HG03558 (cell line): ENCODE results near the gene ADCY5.

ENCODE experiments used
- ATAC-seq: cut with Tn5 transposase; IDR thresholded peaks from one replicate; pipeline ENCODE4 v1.9.1; 2021; ENCODE audit warnings: moderate number of reproducible peaks; ENCODE audit not compliant: unreplicated experiment; ENCODE audit errors: extremely low read depth

ADCY5 gene

DNA sequence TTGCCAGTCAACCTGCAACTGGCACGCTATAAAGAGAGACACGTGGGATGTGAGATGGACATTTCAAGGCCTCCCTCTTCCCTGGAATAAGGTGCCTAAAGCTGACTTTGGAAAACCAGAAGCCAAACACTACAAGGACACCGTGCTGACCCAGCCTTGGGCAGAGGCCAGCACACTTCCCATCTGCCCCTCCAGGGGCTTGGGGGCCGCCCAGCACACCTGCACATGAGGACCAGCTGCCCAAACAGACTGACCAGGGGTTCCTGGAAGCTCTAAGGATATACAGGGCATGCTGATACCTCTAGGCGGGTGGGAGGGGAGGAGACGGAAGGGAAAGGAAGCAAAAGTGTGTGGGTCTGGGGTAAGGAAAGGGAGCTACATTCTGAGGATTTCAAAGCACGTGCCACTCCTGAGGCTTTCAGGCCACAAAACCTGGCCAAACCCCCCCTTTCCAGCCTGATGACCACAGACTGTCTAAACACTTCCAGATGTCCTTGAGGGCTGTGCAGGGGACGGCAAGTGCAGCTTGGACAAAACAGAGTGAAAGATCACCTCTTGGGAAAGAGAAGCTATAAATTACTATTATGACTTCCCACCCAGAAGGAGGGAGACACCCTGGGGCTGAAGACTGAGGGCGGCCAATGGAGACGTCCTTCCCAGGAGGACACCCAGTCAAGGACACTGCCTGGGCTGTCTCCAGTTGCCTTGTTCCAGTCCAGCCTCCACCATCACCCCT lies 57.9 kb downstream of the ADCY5 start:
- ATAC-seq = no peak

DNA sequence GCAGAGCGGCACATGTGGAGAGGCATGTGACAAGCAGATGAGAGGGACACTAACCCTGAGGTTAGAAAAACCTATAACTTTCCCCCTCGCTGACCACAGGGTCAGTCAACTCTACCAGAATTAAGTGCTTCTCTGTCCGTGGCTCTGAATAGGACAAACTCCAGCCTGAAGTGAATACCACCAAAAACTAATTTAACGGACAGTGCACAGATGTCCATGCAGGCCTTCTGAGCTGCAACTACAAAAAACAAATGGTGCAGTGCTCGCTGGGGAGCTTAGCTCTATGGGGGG lies 59.3 kb downstream of the ADCY5 start:
- ATAC-seq = no peak

DNA sequence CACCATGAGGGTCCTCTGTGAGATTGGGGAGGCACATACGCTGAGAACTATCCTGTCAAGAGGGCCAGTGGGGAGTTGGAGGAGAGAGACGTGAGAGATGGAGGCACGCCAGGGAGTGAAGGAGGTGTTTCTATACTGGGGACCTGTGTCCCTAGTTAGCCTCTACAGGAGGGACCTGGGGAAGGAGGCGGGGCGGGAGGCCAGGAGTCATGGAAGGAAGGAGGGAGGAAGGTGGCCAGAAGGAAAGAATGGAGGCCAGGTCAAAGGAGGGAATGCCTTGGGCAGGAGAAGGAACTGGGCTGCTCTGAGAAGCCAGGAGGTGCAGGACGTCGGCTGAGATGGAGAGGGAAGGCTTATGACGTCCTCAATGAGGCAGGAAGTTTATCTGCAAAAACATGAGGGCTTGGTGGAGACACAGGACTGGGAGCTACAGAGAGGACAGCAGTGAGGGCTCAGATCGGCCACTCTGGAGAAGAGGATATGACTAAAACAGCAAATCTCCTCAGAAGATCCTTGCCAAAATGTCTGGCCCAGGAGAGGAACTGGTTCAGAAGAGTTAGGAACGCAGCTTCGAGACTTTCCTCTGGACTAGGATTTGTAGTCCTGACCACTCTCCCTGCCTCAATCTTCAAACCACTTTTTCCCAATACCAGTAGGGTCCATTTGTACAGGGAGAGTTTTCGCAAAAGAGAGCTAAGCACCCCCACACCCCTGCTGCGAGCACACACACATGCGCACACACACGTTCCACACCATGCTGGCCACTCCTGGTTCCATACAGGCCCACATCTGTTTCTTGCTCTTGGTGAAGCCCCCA lies 59.9 kb downstream of the ADCY5 start:
- ATAC-seq = no peak

DNA sequence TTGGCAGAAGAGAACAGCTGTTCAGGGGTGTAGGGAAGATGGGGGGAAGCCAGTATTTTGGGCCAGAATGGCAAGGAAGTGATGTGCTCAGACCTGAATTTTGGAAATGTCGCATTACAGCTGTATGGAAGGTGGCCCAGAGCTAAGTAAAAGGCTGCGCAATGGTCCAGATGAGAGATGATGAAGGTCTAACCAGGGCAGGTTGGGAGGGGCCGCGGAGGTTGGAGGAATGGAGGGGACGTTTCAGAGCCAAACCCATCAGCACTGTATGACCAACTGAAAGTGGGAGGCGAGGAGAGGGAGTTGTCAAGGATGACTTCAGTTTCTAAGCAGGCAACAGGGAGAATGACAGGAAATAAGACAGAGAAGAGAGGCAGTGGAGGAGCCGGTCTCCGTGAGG lies 60.8 kb downstream of the ADCY5 start:
- ATAC-seq = no peak

DNA sequence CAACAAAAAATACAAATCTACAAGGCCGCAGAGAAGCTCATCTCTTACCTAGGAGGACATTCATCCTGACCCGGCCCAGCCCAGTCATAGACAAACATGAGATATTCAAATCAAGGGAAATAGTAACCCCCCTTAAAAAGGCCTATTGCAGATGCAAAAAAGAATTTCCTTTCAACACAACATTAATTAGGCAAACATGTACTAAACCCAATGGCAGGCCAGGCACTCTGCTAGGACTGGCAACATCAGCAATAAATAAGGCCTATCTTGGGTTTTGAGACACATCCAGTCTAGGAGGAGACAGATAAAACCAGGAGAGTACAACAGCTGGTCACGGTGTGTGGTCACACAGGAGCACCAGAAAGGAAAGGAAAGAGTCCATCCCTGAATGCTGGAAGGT lies 61.4 kb downstream of the ADCY5 start:
- no peak for ATAC-seq

DNA sequence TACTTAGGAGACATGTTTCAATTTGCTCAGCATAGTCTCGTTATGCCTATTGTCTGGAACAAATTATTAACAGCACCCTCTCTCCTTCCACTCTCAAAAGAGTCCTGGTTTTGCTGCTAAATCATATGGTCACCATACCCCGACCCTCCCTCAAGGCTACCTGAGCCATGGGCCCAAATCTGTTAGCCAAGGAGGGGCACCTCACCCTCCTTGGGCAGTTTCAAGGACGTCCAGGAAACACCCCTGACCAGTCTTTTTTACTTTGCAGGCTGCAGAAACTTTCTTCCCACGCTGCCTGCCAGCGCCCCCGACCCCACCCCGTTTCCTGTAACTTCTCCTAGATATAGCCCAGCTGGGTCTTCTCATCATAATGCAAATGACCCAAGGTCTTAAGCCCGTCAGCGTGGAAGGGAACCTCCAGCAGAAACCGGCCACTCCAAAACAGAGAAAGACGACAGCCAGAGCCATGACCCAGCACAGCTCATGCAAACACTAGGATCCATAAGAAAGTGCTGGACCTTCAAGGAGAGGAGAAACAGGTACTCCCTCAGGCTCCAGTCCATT lies 62.3 kb downstream of the ADCY5 start:
- no peak for ATAC-seq

DNA sequence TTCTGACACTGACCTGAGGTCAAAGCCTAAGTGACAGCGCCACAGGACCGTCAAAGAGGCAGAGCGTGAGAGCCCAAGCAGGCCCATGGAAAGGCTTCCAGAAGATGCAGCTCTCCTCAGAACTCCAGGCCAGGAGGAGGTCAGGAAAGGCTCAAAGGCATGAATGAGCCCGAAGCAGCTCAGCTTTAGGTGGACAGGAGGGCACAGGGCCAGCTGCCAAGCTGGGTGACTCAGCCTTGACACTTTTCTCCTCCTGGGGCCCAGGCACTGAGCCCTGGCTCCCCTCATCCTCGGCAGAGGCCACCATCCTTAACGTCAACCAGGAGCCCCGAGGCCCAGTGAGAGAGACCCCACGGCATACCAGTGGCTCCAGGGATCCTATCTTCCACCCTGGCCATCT lies 62.9 kb downstream of the ADCY5 start:
- ATAC-seq = no peak

DNA sequence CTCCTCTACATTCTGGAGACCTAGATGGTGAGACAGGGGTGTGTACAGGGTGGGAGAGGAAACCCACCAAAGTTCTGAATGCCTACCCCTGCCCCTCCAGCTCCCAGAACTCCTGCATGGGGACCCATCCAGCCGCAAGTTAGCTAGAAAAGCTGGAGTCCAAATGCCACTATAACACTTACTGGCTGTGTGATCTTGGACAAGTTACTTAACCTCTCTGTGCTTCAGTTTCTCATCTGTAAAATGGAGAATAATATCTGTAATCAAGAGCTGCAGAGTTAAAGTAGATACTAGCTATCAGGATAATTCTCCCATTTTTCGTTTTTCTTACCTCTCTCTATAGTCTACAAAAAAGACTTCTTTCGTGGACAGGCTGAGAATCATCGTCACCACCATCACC lies 63.4 kb downstream of the ADCY5 start:
- no peak for ATAC-seq

DNA sequence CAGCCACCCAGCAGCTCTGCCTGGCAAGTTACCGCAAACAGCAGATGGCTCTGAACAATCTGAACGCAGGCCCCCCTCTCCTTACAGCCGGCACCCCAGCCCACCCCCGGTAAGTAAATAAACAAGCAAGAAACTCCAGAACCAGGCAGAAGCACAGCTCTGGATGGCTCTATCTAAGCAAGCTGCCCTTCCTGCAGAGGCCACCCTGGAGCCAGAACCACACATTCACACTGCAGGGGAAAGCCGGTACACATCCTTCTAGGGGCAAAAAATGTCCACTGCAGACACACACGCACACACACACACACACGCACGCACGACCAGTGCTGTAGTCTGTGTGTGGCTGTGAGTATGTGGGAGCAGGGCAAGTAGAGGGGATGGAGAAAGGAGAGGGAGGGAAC lies 63.9 kb downstream of the ADCY5 start:
- no peak for ATAC-seq

DNA sequence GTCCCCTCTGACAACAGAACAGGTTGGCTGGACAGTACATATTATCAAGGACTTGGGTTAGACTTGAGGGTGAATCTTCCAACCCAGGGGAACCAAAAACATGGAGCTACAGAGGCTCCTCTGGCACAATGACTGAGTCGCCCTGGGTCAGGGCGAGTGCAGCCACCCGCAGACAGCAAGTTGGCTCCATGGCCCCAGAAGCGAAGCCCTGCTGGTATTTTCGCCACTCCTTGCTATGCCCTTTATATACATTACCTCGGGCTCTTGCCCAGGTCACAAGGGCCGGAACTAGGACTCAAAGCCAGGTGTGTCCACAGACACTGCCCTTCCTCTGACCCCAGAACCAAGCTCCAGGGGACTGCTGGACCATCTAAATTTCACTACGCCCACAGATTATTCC lies 64.6 kb downstream of the ADCY5 start:
- ATAC-seq = no peak

DNA sequence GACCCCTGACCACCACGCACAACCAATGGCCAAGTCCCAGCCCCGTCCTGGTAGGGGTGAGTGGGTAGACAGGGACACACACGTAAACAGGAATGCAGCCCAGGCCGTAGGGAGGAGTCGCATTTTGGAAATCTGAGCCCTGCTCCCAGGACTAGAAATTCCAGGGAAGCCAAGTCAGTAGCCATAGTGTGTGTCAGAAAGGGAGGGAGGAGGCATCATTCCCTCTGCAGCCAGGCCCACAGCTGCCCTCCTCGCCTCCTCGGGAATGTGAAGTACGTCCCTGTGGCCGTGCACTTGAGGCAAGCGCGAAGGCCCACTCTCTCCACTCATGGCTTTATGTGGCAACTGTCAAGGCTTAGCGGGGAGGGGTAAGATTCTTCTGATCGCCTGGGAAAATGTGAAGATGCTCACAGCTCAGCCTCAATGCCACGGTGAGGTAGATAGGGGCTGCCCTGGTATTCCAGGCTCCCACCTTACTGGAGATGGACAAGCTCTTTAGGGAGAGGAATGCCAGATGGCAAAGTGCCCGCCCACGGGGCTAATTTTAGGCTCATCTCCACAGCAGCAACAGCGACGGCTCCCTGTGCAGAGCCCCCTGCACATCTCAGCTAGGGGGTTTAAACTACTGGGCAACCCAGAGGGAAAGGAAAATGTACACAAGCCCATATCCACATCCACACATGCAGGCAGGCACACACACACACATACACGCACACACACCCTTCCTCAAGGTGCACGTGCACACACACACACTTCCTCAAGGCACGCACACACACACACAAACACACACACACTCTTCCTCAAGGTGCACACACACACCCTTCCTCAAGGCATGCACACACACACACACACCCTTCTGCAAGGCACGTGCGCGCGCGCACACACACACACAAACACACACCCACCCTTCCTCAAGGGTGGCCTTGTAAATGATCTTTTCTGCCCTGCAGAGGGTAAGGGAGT lies 65.5 kb downstream of the ADCY5 start:
- no peak for ATAC-seq

DNA sequence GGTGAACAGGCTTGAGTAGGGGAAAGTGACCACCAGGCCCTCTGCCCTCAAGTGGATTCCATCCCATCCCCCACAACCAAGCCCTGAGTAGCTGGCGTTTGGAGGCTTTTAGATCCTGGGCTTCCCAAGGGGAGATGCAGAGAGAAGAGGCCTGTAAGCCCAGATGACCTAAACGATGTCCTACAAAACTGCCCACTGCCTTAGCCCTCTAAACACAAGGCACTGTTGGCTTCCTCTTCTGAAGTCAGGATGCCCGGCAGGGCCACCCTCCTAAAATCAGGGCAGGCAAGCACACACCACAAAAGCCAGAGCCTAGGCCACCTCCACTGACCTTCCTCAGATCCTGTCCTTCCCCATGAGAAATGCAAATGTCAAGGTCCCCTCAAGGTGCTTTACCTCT lies 68.6 kb downstream of the ADCY5 start:
- ATAC-seq = no peak

DNA sequence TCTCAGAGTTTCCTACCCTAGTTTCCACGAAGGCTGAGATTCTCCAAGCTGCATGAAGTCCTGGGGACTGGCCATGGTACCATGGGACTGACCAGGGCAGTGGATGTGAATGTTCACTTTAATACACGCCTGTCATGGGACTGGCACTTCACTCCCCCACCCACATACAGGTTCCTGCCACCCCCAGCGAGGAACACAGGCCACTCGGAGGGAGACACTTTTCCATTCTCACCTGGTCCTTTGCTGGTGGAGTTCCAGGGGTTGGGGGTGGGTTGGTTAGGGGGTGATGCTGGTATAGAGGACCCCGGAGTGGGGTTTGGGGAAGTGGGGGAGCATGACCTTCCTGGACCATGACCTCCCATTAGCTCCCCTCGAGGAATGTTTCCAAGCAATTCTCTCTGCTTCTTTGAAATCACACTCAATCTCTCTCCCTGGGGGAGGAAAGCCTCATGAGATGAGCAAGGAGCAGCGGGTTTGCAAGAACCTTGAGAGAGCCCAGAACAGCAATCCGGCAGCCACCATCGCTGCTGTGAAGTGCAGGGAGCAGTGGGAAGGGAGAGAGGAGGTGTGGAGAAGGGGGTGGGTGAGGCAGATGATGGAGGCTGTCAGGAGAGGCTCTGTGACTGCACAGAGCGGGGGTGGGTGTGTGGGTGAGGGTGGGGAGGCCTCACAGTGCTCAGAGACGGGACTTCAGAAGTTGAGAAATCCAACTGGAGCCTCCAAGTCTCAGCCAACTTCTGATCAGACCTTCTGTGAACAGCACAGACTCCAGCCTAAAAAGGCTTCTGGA lies 69.7 kb downstream of the ADCY5 start:
- ATAC-seq = no peak

DNA sequence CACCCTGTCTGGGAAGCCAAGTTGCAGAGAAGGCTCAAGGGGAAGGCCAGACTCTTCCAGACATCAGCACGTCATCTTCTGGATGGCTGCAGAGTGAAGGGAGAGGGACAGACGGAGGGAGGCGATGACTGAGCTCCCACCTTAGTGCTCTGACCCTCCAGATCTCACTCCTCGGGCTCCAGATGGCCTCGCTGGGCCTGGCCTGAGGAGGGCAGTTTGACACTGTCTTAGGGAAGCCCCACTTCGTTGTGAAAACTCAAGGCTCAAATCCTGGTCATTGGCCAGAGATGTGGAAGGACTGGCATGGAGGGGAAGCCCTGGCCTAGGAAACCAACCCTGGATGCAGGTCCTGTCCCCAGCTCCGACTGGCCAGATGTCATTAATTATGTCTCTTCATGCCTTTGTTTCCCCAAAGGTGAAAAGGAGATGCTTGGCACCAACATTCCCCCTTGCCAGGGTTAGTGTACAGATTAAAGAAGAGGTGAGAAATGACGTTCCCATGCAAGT lies 70.4 kb downstream of the ADCY5 start:
- no peak for ATAC-seq

DNA sequence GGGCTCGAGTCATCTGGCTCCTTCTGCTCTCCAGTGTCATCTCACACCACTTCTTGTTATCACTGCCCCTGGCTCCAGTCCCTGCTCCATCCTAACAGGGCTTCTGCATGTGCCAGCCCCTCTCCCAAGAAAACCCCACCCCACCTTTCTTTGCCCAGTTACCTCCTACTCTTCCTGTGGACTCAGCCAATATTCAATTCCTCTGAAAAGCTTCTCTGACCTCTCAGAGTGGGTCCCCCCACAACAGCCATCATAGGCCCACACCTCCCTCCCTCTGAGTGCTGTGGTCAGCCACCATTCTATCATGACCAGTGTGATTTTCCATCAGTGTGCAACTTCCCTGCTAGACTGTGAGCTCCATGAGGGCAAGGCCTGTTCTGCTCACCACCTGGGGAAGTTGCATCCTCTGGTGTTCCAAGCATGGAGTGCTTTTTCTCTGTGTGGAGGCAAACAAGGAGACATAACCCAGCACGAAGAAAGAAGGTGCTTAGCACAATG lies 71.6 kb downstream of the ADCY5 start:
- ATAC-seq = no peak

DNA sequence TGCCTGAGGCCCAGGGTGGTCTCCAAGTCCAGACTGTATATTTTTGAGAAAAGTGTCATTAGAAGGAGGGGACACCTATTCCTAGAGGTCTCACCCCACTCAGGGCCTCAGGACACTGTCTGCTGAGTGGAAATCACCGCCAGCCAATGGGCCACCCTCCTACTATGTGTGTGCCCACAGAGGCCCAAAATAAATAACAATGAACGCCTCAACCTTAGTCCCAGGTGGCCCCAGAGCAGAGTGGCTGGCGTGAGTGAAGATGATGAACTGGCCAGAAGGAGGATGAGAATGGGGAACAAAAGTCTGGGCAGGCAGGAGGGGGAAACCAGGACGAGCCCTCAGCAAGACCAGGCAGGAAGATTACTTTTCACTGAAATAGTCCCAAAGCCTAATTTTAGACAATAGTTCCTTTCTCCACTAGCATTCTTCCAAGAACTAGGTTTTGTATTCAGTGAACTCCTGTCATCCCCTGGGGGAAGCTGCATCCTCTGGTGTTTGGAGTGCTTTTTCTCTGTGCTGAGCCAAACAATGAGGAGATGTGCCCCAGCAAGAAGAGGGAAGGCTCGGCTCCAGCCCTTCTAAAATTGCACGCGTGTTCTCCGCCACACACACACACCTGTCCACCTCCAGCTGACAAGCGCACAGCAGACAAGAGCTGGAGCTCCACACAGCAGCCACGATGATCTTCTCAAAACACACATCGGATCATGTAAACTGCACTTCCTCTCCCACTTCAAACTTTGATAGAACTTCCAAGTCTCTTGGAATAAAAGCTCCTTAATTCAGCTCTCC lies 72.2 kb downstream of the ADCY5 start:
- no peak for ATAC-seq

DNA sequence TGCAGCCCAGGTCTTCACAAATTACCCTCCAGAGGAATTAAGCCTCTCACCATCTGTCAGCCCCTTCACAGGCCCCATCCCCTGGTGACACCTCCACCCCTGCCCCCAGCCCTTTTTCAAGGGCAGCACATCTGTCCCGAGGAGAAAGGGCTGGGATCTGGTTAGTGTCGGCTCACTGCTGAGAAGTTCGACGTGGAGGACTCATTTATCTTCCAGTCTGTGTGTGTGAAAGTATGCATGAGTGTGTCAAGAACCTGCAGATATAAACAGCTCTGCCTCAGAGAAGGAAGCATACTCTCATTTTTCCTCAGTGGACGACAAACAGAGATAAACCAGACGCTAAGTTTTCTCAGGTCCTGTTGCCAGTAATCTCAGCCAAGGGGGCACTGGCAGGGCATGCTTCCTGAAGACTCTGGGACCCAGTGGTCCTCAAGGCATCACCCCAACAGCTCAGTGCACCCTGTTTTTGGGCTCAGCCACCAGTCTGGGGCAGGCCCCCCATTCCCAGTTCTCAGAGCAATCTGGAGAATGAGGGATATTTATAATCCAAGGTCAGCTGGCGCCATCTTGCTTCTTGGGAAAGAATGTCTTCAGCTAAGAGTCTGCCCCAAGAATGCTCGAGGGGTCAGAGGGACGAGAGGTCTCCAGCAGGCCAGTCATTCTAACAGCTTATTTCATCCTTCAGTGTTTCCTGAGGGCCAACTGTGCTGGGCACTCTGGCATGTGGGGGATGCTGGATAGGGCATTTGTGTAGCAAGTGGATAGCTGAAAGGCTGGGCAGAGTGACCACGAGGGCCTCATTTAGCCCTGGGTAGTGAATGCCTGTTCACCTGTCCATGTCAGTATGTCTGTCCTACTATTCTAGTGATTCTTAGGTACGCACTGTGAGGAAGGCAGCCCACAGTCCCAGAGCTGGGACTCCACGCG lies 73.6 kb downstream of the ADCY5 start:
- ATAC-seq = no peak

DNA sequence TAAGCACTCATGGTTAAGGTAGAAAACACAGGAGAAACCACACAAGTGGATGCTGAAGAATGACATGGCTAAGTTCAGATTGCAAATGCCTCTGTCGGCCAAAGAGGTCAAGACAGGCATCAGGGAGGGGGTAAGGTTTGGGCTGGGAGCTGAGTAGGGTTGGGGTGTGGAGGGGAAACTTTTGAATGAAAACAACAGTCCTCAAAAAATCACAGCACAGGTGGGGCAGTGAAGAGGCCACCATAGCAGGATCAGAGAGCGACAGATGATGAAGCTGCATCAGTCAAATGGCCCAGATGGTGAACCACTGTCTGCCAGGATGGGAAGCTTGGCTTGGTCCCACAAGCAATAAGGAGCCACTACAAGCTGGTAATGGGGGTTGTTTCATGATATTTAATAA lies 74.9 kb downstream of the ADCY5 start:
- no peak for ATAC-seq
